ENCODE measurements around the gene FLNB.

The FLNB gene

DNA sequence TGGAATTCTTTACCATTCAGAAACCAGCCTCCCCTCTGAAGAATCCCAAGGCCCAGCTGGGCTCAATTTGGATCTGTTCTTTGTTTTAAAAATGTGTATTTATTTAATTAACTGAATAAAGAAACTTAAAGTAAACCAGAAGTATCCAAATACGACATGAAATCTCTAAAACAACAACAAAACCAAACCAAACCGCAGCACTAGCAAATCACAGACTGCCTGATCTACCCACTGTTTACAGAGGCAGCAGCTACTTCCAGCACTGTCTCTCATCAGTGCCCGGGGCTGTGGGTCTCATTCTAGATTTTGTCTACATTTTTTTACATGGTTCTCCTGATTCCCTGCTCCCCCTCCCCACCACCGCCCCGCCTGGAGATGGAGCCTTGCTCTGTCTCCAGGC lies 2.3 kb downstream of the FLNB start:
- TF ChIP-seq, protein P1, sequence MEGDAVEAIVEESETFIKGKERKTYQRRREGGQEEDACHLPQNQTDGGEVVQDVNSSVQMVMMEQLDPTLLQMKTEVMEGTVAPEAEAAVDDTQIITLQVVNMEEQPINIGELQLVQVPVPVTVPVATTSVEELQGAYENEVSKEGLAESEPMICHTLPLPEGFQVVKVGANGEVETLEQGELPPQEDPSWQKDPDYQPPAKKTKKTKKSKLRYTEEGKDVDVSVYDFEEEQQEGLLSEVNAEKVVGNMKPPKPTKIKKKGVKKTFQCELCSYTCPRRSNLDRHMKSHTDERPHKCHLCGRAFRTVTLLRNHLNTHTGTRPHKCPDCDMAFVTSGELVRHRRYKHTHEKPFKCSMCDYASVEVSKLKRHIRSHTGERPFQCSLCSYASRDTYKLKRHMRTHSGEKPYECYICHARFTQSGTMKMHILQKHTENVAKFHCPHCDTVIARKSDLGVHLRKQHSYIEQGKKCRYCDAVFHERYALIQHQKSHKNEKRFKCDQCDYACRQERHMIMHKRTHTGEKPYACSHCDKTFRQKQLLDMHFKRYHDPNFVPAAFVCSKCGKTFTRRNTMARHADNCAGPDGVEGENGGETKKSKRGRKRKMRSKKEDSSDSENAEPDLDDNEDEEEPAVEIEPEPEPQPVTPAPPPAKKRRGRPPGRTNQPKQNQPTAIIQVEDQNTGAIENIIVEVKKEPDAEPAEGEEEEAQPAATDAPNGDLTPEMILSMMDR (IDR thresholded peaks at IDR 0.05; ENCODE audit: low read depth, low read length), result no peak
- peak overlapping the region; percentile 61 to 97 for H3K4me3 ChIP-seq (replicated peaks in 1 of 2; ENCODE audit: low read depth in 2 of 2, low read length in 2 of 2)
- DNase-seq (ENCODE audit: low read depth in 2 of 2), result no peak

- TF ChIP-seq, protein P1 (IDR thresholded peaks at IDR 0.05; ENCODE audit: low read depth, low read length), result no peak
- no peak overlapping the region for H3K4me3 ChIP-seq (replicated peaks in 1 of 2; ENCODE audit: low read depth in 2 of 2, low read length in 2 of 2)
- no peak for DNase-seq (ENCODE audit: low read depth in 2 of 2)
Observed at GRCh38 chr3:58011580-58011979, 3.4 kb downstream of the FLNB start.

DNA sequence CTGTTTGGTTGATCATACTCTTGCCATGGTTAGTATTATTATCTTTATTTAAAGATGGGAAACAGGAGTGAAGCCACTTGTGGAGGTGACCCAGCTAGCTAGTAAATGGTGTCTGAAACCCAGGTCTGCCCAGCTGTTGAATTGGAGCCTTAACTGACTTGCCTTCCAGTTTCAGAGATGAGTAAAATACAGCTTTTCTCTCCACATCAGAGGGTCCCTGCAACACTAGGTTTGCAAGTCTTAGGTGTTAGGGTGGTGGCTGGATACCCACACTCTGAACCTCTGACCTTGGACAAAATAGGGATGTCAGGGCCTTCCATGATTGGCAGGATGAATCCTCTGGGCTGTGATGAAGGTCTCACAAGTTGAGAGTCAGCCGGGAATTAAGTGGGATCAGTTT lies 4.1 kb downstream of the FLNB start:
- no peak overlapping the region for H3K4me3 ChIP-seq (replicated peaks in 1 of 2; ENCODE audit: low read depth in 2 of 2, low read length in 2 of 2)
- TF ChIP-seq, protein P1 (IDR thresholded peaks at IDR 0.05; ENCODE audit: low read depth, low read length), result no peak
- no peak for DNase-seq (ENCODE audit: low read depth in 2 of 2)

DNA sequence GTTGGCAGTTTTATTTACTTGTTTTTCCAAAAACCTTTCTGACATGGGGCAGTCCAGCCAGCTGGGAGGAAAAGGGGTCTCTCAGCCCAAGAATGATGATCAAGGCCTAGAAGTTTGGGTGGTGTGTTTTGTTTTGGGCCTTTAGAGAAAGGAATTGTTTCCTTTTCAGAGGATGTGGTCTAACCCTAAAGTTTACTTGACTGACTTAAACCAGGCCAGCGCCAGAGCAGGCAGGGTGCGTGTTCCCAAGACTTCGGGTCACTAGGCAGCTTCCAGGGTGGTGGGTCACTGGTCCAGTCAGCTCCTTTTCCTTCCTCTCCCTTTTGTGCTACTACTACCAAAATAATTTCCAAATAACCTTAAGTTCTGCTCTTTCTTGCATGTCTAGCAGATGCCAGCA lies 4.9 kb downstream of the FLNB start:
- TF ChIP-seq, protein P1 (IDR thresholded peaks at IDR 0.05; ENCODE audit: low read depth, low read length), result no peak
- no peak overlapping the region for H3K4me3 ChIP-seq (replicated peaks in 1 of 2; ENCODE audit: low read depth in 2 of 2, low read length in 2 of 2)
- DNase-seq (ENCODE audit: low read depth in 2 of 2), result no peak

DNA sequence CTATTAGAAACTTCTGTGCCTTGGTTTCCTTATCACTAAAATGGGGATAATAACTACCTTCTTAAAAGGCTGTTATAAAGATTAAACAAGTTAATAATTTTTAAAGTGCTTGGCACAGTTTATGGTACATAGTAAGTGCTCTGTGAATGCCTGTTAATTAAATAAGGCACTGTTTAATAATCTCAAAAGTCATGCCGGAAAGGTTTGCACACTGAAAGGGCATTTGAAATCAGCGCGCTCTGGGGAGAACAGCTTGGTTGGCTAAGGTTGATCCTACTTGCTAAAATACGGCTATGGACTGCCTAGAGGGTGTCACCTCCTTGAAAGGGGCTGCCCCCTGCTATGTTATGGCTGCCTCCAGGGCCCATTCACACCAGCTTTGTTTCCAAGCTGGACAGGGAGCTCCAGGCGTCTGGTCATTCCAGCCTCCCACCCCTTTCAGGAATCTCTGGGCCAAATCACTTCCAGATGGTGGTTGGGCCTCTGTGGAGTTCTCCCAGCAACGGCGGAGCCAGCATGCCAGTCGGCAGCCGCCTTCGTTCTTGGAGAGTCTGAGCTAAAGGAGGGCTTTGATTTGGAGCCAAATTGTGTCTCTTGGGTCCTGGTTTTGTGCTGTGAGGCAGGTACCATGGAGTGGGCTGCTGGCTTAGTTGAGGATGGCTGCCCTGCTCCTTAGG lies 5.9 kb downstream of the FLNB start:
- no peak overlapping the region for H3K4me3 ChIP-seq (replicated peaks in 1 of 2; ENCODE audit: low read depth in 2 of 2, low read length in 2 of 2)
- TF ChIP-seq, protein P1 (IDR thresholded peaks at IDR 0.05; ENCODE audit: low read depth, low read length), result no peak
- peak; percentile 83 to 92 for DNase-seq (ENCODE audit: low read depth in 2 of 2)

GRCh38 chr3:58015520-58015915 lies 7.3 kb downstream of the FLNB start:
- H3K4me3 ChIP-seq (replicated peaks in 1 of 2; ENCODE audit: low read depth in 2 of 2, low read length in 2 of 2), result no peak overlapping the region
- TF ChIP-seq, protein P1 (IDR thresholded peaks at IDR 0.05; ENCODE audit: low read depth, low read length), result no peak
- DNase-seq (ENCODE audit: low read depth in 2 of 2), result no peak

- TF ChIP-seq, protein P1 (IDR thresholded peaks at IDR 0.05; ENCODE audit: low read depth, low read length), result no peak
- no peak overlapping the region for H3K4me3 ChIP-seq (replicated peaks in 1 of 2; ENCODE audit: low read depth in 2 of 2, low read length in 2 of 2)
- DNase-seq (ENCODE audit: low read depth in 2 of 2), result no peak
Observed at GRCh38 chr3:58016710-58017109, 8.5 kb downstream of the FLNB start.

All from cardiac fibroblast (primary cell).